Lung (tissue), 12 donors: ENCODE data around the gene ATP6V1B1. TPM values are rescaled to one million over a fixed set of nuclear protein-coding genes. Genes with fewer than 3 reads are reported as not detected.

Experiments
- ATAC-seq: fragments of 200-7000 bp; cut with Tn5 transposase; one replicate; pipeline ENCODE4 v1.9.1; 2020; ENCODE audit warnings: moderate number of reproducible peaks; ENCODE audit not compliant: insufficient read depth, low FRiP score
- DNase-seq, 3 donors: peaks; one replicate each; pipeline ENCODE4 v3.0.0-alpha.2; 2013 to 2017
- H3K27ac ChIP-seq, 2 donors: one replicate each; pipeline ENCODE4 v1.5.1; 2013; ENCODE audit warnings: mild to moderate bottlenecking in 2 of 2, moderate library complexity in 2 of 2, control low read depth in 1 of 2, inconsistent platforms in 1 of 2, low read depth in 1 of 2, low read length in 1 of 2
- H3K27me3 ChIP-seq, 3 donors: one replicate each; pipeline ENCODE4 v1.5.1; 2013; ENCODE audit warnings: low read length in 2 of 3; ENCODE audit not compliant: control insufficient read depth in 3 of 3, insufficient read depth in 3 of 3
- H3K36me3 ChIP-seq, 4 donors: one replicate each; pipeline ENCODE4 v1.5.1; 2013; ENCODE audit warnings: low read length in 4 of 4, mild to moderate bottlenecking in 1 of 4, moderate library complexity in 1 of 4; ENCODE audit not compliant: control insufficient read depth in 4 of 4, insufficient read depth in 4 of 4
- H3K4me1 ChIP-seq, 5 donors: one replicate each; pipeline ENCODE4 v1.5.1; 2013; ENCODE audit warnings: low read length in 5 of 5, mild to moderate bottlenecking in 2 of 5, moderate library complexity in 1 of 5; ENCODE audit not compliant: control insufficient read depth in 5 of 5, insufficient read depth in 5 of 5
- H3K4me3 ChIP-seq: one replicate; pipeline ENCODE4 v1.5.1; 2013; ENCODE audit warnings: mild to moderate bottlenecking, control low read depth, moderate library complexity
- H3K9ac ChIP-seq, 2 donors: one replicate each; pipeline ENCODE4 v1.5.1; 2013; ENCODE audit warnings: low read length in 2 of 2, control low read depth in 1 of 2; ENCODE audit not compliant: insufficient read depth in 1 of 2
- H3K9me3 ChIP-seq, 4 donors: one replicate each; pipeline ENCODE4 v1.5.1; 2013; ENCODE audit warnings: low read length in 3 of 4, mild to moderate bottlenecking in 1 of 4, moderate library complexity in 1 of 4; ENCODE audit not compliant: control insufficient read depth in 4 of 4, insufficient read depth in 3 of 4
- WGBS, 2 donors: extraction: QIAGEN DNeasy Blood & Tissue Kit; methylation state at CpG; one replicate each; pipeline ENCODE4 v1.1.7; 2013; 5-methylcytosine and 5-hydroxymethylcytosine counted together
- polyA plus RNA-seq, 2 donors: library from polyadenylated mRNA; stranded (reverse); fragments of 200-250 nt; gene quantifications; one replicate each; pipeline ENCODE4 v1.2.1, GENCODE V29; 2013
- total RNA-seq, 2 donors: library from RNA; depleted of rRNA in 1 of 2; stranded (reverse); fragments of >200 nt in 1 of 2; gene quantifications; one replicate each; pipeline ENCODE4 v1.2.1, GENCODE V29; 2014 to 2021
- TF ChIP-seq, protein P1 (sequence below): IDR thresholded peaks from 2 replicates; pipeline ENCODE4 v1.5.1; 2012; ENCODE audit warnings: mild to moderate bottlenecking; ENCODE audit errors: control extremely low read depth, extremely low read depth
- donor health status: control.
- donor health status: control.
- donor health status: Bipolar disorder and iron deficiency.
- donor health status: healthy.
- donor health status: DM: yes; HTN: yes; CAD: no.

The ATP6V1B1 gene
- total and polyA plus RNA-seq, 4 donors = 0.33 to 5.9 (median 1.8) TPM

DNA sequence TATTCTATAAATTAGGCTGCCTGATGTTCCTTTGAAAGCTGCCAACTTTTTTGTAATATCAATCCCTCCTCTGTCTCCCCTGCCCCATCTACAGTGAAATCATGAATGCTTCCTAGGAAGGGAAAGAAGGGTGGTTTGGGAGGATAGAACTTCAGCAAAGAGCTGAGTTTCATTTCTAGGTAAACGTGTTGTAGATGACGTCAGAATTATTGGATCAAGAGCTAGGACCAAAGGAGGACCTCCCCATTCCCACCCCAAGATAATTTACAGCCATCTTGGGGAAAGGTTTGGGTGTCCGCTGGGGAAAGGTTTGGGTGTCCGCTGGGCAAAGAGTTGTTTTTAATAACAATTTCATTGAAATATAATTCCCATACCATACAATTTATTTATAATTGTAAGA is 31.5 kb downstream of the ATP6V1B1 start:
- 70 to 75% methylated on average over 4 of the region's 4 CpGs for WGBS, 2 donors
- ATAC-seq (no peak), DNase-seq (no peak)
- Histone ChIP-seq H3K4me3 (no peak overlapping the region), H3K27ac (no peak overlapping the region), H3K36me3 (no peaks in the 10 kb centered on the region), H3K9me3 (no peaks in the 10 kb centered on the region), H3K27me3 (peaks cover 0 to 44% (median 12%) of the 10 kb centered on the region in 3 donors), H3K9ac (no peak overlapping the region), H3K4me1 (peaks cover 0 to 8% (median 0%) of the 10 kb centered on the region in 5 donors)
- TF ChIP-seq, protein P1, sequence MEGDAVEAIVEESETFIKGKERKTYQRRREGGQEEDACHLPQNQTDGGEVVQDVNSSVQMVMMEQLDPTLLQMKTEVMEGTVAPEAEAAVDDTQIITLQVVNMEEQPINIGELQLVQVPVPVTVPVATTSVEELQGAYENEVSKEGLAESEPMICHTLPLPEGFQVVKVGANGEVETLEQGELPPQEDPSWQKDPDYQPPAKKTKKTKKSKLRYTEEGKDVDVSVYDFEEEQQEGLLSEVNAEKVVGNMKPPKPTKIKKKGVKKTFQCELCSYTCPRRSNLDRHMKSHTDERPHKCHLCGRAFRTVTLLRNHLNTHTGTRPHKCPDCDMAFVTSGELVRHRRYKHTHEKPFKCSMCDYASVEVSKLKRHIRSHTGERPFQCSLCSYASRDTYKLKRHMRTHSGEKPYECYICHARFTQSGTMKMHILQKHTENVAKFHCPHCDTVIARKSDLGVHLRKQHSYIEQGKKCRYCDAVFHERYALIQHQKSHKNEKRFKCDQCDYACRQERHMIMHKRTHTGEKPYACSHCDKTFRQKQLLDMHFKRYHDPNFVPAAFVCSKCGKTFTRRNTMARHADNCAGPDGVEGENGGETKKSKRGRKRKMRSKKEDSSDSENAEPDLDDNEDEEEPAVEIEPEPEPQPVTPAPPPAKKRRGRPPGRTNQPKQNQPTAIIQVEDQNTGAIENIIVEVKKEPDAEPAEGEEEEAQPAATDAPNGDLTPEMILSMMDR = no peak

DNA sequence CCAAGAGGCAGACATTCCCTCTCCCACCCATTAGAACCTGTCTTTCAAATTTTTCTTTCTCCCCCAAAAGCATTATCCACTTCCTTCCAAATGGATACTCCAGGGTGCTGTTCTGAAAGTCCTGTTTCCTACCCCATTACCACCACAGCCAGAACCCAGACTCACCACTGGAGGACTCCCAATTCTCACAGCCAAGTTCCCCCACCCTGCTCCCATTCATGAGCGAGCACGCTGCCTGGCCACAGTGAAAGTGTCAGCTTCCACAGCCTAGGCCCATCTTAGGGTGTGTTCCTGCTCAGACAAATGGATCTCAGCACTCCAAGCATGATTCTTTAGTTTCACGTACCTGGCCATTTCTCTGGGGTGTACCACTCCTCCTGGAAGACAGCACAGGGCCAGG is 38.9 kb downstream of the ATP6V1B1 start:
- Histone ChIP-seq H3K27me3 (peaks cover 0 to 7% (median 0%) of the 10 kb centered on the region in 3 donors), H3K9me3 (no peaks in the 10 kb centered on the region), H3K4me1 (peaks cover 0 to 11% (median 6%) of the 10 kb centered on the region in 5 donors), H3K36me3 (no peaks in the 10 kb centered on the region), H3K27ac (no peak overlapping the region), H3K9ac (no peak overlapping the region), H3K4me3 (no peak overlapping the region)
- DNase-seq (no peak), ATAC-seq (no peak)
- 93 to 95% methylated on average over 3 of the region's 3 CpGs for WGBS, 2 donors
- TF ChIP-seq, protein P1 = no peak

DNA sequence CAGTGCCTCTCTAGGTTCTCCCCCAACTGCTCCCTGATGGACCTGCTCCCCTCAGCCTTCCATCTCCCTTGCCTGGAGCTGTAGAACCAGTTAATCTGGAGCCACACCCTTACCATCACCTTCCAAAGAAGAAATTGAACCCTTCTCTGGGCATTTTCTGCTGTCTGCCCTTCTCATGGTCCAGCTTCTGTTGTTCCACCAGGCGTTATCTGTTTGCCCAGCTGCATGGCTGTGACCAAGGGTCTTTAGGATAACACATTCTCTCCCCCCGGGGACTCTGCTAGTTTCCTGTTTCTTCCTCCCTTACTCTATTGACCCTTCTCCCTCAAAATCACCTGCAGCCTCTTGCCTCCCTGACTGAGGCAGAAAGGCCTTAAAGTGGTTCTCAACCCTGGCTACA is 39.5 kb downstream of the ATP6V1B1 start:
- no peak overlapping the region for H3K27ac ChIP-seq
- no peaks in the 10 kb centered on the region for H3K36me3 ChIP-seq
- TF ChIP-seq, protein P1 = no peak
- peaks cover 0 to under 1% (median 0%) of the 10 kb centered on the region in 3 donors for H3K27me3 ChIP-seq
- H3K4me3 ChIP-seq = no peak overlapping the region
- no peaks in the 10 kb centered on the region for H3K9me3 ChIP-seq
- ATAC-seq = no peak
- no peak for DNase-seq
- H3K4me1 ChIP-seq = peaks cover 0 to 11% (median 6%) of the 10 kb centered on the region in 5 donors
- no peak overlapping the region for H3K9ac ChIP-seq
- 81 to 83% methylated on average over 2 of the region's 2 CpGs for WGBS, 2 donors
